Panc1 (cell line): ENCODE results near the gene GRK1.

ENCODE experiments used
- TF ChIP-seq, protein P1 (sequence below): fragments of 450-650 bp; IDR thresholded peaks from 2 replicates; pipeline ENCODE4 v1.5.1; 2017; ENCODE audit warnings: mild to moderate bottlenecking
- TF ChIP-seq, protein P2 (sequence below), 2 experiments: IDR thresholded peaks; 2 replicates each; pipeline ENCODE4 v1.6.1; 2011 to 2012; ENCODE audit warnings: low read depth in 2 of 2, control low read depth in 1 of 2, low read length in 1 of 2, mild to moderate bottlenecking in 1 of 2, moderate library complexity in 1 of 2; ENCODE audit not compliant: insufficient read depth in 1 of 2

GRCh38 chr13:113668491-113668971 is 1.5 kb downstream of the GRK1 start:
- TF ChIP-seq, protein P1, sequence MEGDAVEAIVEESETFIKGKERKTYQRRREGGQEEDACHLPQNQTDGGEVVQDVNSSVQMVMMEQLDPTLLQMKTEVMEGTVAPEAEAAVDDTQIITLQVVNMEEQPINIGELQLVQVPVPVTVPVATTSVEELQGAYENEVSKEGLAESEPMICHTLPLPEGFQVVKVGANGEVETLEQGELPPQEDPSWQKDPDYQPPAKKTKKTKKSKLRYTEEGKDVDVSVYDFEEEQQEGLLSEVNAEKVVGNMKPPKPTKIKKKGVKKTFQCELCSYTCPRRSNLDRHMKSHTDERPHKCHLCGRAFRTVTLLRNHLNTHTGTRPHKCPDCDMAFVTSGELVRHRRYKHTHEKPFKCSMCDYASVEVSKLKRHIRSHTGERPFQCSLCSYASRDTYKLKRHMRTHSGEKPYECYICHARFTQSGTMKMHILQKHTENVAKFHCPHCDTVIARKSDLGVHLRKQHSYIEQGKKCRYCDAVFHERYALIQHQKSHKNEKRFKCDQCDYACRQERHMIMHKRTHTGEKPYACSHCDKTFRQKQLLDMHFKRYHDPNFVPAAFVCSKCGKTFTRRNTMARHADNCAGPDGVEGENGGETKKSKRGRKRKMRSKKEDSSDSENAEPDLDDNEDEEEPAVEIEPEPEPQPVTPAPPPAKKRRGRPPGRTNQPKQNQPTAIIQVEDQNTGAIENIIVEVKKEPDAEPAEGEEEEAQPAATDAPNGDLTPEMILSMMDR = no peak
- TF ChIP-seq, protein P2, sequence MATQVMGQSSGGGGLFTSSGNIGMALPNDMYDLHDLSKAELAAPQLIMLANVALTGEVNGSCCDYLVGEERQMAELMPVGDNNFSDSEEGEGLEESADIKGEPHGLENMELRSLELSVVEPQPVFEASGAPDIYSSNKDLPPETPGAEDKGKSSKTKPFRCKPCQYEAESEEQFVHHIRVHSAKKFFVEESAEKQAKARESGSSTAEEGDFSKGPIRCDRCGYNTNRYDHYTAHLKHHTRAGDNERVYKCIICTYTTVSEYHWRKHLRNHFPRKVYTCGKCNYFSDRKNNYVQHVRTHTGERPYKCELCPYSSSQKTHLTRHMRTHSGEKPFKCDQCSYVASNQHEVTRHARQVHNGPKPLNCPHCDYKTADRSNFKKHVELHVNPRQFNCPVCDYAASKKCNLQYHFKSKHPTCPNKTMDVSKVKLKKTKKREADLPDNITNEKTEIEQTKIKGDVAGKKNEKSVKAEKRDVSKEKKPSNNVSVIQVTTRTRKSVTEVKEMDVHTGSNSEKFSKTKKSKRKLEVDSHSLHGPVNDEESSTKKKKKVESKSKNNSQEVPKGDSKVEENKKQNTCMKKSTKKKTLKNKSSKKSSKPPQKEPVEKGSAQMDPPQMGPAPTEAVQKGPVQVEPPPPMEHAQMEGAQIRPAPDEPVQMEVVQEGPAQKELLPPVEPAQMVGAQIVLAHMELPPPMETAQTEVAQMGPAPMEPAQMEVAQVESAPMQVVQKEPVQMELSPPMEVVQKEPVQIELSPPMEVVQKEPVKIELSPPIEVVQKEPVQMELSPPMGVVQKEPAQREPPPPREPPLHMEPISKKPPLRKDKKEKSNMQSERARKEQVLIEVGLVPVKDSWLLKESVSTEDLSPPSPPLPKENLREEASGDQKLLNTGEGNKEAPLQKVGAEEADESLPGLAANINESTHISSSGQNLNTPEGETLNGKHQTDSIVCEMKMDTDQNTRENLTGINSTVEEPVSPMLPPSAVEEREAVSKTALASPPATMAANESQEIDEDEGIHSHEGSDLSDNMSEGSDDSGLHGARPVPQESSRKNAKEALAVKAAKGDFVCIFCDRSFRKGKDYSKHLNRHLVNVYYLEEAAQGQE (IDR thresholded peaks at IDR 0.05; ENCODE audit: insufficient read depth in 1 of 2, low read depth in 2 of 2, low read length in 1 of 2) = no peak
